HCT116 (cell line): ENCODE results near the gene SNPH. TPM values are rescaled to one million over a fixed set of nuclear protein-coding genes. Genes with fewer than 3 reads are reported as not detected.

ENCODE experiments used
- ATAC-seq: fragments of 200-7000 bp; cut with Tn5 transposase; 2 replicates; pipeline ENCODE4 v1.9.1; 2020; ENCODE audit warnings: mild to moderate bottlenecking, moderate library complexity
- BruUV-seq: library from RNA; stranded (reverse); fragments of 400-500 nt; replicated peaks from 2 replicates; lab custom pipeline; 2021; lab: Mats Ljungman, UMichigan
- CTCF ChIA-PET: fragments of 300-600 bp; sonication (Branson Sonifier 250); formaldehyde crosslinking; loops from one replicate; lab custom pipeline; 2021; ENCODE audit warnings: antibody characterized with exemption; lab: Charles Lee
- POLR2A ChIA-PET: fragments of 300-600, 350-600 bp; sonication (Branson Sonifier 250); formaldehyde crosslinking; loops from one replicate; lab custom pipeline; 2021; ENCODE audit warnings: antibody characterized with exemption; lab: Charles Lee
- RAD21 ChIA-PET, 2 experiments: fragments of 300-600 bp; sonication (Branson Sonifier 250); formaldehyde crosslinking; loops; one replicate each; lab custom pipeline; 2023; ENCODE audit warnings: low total read pairs in 2 of 2; ENCODE audit not compliant: uncharacterized antibody in 2 of 2, unreplicated experiment in 2 of 2, low non-redundant PET in 1 of 2; lab: Charles Lee
- DNase-seq: peaks from one replicate; pipeline ENCODE4 v3.0.0-alpha.2; 2010; ENCODE audit warnings: low read depth, low spot score
- H2AFZ ChIP-seq: fragments of 200-600 bp; shearing (Covaris generic), sonication (generic); 2 replicates; pipeline ENCODE4 v1.6.1; 2017; ENCODE audit warnings: low read depth, mixed run types, mixed read lengths, antibody characterized with exemption, low read length; ENCODE audit not compliant: poor library complexity, severe bottlenecking
- H3K27ac ChIP-seq: 2 replicates; pipeline ENCODE4 v1.5.1; 2012; ENCODE audit warnings: low read depth, low read length
- H3K27me3 ChIP-seq: fragments of 200-600 bp; sonication (generic); 2 replicates; pipeline ENCODE4 v1.6.1; 2016; ENCODE audit warnings: mixed run types, low read length, mixed read lengths; ENCODE audit not compliant: insufficient read depth
- H3K36me3 ChIP-seq, 2 experiments: fragments of 200-500 bp in 1 of 2; fragments of 200-600 bp in 1 of 2; sonication (Bioruptor generic) in 1 of 2; sonication (generic) in 1 of 2; 2 replicates each; pipeline versions ENCODE4 v1.5.1 to v1.6.1; 2014 to 2016; ENCODE audit warnings: low read length in 2 of 2, inconsistent platforms in 1 of 2, mixed read lengths in 1 of 2, mixed run types in 1 of 2; ENCODE audit not compliant: insufficient read depth in 2 of 2, control insufficient read depth in 1 of 2
- H3K4me1 ChIP-seq, 2 experiments: fragments of 200-600 bp in 1 of 2; sonication (generic) in 1 of 2; 2 replicates each; pipeline versions ENCODE4 v1.5.1 to v1.6.1; 2012 to 2017; ENCODE audit warnings: low read length in 2 of 2, inconsistent platforms in 1 of 2, mild to moderate bottlenecking in 1 of 2, mixed read lengths in 1 of 2, mixed run types in 1 of 2, moderate library complexity in 1 of 2; ENCODE audit not compliant: insufficient read depth in 2 of 2, control insufficient read depth in 1 of 2
- H3K4me2 ChIP-seq: fragments of 200-600 bp; sonication (generic); 2 replicates; pipeline ENCODE4 v1.6.1; 2017; ENCODE audit warnings: mixed run types, low read length, mixed read lengths
- H3K4me3 ChIP-seq, 2 experiments: fragments of 200-600 bp in 1 of 2; sonication (generic) in 1 of 2; replicated peaks in 1 of 2; 2 replicates each; pipeline ENCODE4 v1.5.1; 2011 to 2016; ENCODE audit warnings: low read length in 2 of 2, control low read depth in 1 of 2, low read depth in 1 of 2, mild to moderate bottlenecking in 1 of 2, mixed read lengths in 1 of 2, mixed run types in 1 of 2
- H3K79me2 ChIP-seq: fragments of 200-600 bp; sonication (generic); 2 replicates; pipeline ENCODE4 v1.6.1; 2017; ENCODE audit warnings: mild to moderate bottlenecking, mixed run types, low read length, moderate library complexity, mixed read lengths; ENCODE audit not compliant: insufficient read depth
- H3K9ac ChIP-seq: fragments of 200-600 bp; sonication (generic); 2 replicates; pipeline ENCODE4 v1.6.1; 2016; ENCODE audit warnings: low read length, mixed read lengths
- H3K9me2 ChIP-seq: fragments of 200-600 bp; sonication (generic), shearing (Covaris generic); 2 replicates; pipeline ENCODE4 v1.6.1; 2017; ENCODE audit warnings: mixed run types, mild to moderate bottlenecking, moderate library complexity; ENCODE audit not compliant: insufficient read depth
- H3K9me3 ChIP-seq, 2 experiments: fragments of 200-500 bp in 1 of 2; fragments of 200-600 bp in 1 of 2; sonication (Bioruptor generic) in 1 of 2; sonication (generic) in 1 of 2; 2 replicates each; pipeline ENCODE4 v1.6.1; 2014 to 2017; ENCODE audit warnings: low read length in 2 of 2, mixed read lengths in 2 of 2, inconsistent platforms in 1 of 2, low read depth in 1 of 2, mild to moderate bottlenecking in 1 of 2, mixed run types in 1 of 2, moderate library complexity in 1 of 2; ENCODE audit not compliant: control insufficient read depth in 1 of 2, insufficient read depth in 1 of 2
- H4K20me1 ChIP-seq: fragments of 200-600 bp; sonication (generic), shearing (Covaris generic); 2 replicates; pipeline ENCODE4 v1.6.1; 2017; ENCODE audit warnings: mixed run types, mild to moderate bottlenecking, moderate library complexity; ENCODE audit not compliant: insufficient read depth
- ATF3 ChIP-seq: IDR thresholded peaks from 2 replicates; pipeline ENCODE4 v1.6.1; 2012
- CEBPB ChIP-seq: IDR thresholded peaks from 2 replicates; pipeline ENCODE4 v1.6.1; 2012; ENCODE audit warnings: low read depth
- CTCF ChIP-seq, 3 experiments: fragments of 200-600 bp in 1 of 3; sonication (generic) in 1 of 3; IDR thresholded peaks in 2 of 3; conservative IDR thresholded peaks in 1 of 3; 2 replicates each; pipeline ENCODE4 v1.5.1; 2012 to 2017; ENCODE audit warnings: low read depth in 2 of 3, low read length in 2 of 3, antibody characterized with exemption in 1 of 3, borderline replicate concordance in 1 of 3, control low read depth in 1 of 3, mild to moderate bottlenecking in 1 of 3, mixed read lengths in 1 of 3, mixed run types in 1 of 3, moderate library complexity in 1 of 3; ENCODE audit not compliant: insufficient read depth in 1 of 3
- EZH2 ChIP-seq: fragments of 200-600 bp; sonication (generic); IDR thresholded peaks from 2 replicates; pipeline ENCODE4 v1.6.1; 2017; ENCODE audit warnings: antibody characterized with exemption, mixed run types
- EZH2phosphoT487 ChIP-seq: fragments of 200-600 bp; IDR thresholded peaks from 2 replicates; pipeline ENCODE4 v1.6.1; 2018; ENCODE audit warnings: antibody characterized with exemption, borderline replicate concordance
- FOSL1 ChIP-seq: IDR thresholded peaks from 2 replicates; pipeline ENCODE4 v1.6.1; 2012; ENCODE audit warnings: low read depth
- JUND ChIP-seq: IDR thresholded peaks from 2 replicates; pipeline ENCODE4 v1.6.1; 2012
- MAX ChIP-seq: IDR thresholded peaks from 2 replicates; pipeline ENCODE4 v1.6.1; 2012
- POLR2A ChIP-seq: IDR thresholded peaks from 2 replicates; pipeline ENCODE4 v1.7.0; 2011; ENCODE audit warnings: borderline replicate concordance; ENCODE audit not compliant: insufficient read depth, insufficient read length; ENCODE audit errors: extremely low read depth
- POLR2AphosphoS5 ChIP-seq: IDR thresholded peaks from 2 replicates; pipeline ENCODE4 v1.6.1; 2011; ENCODE audit warnings: mild to moderate bottlenecking, low read depth, low read length, moderate library complexity
- RAD21 ChIP-seq: IDR thresholded peaks from 2 replicates; pipeline ENCODE4 v1.6.1; 2012; ENCODE audit warnings: low read depth, mild to moderate bottlenecking
- REST ChIP-seq: IDR thresholded peaks from 2 replicates; pipeline ENCODE4 v1.6.1; 2012; ENCODE audit warnings: low read depth
- SRF ChIP-seq: IDR thresholded peaks from 2 replicates; pipeline ENCODE4 v1.6.1; 2012; ENCODE audit warnings: low read depth
- TCF7L2 ChIP-seq: IDR thresholded peaks from 2 replicates; pipeline ENCODE4 v1.7.0; 2011; ENCODE audit warnings: borderline replicate concordance, inconsistent platforms; ENCODE audit not compliant: insufficient read depth, insufficient read length; ENCODE audit errors: extremely low read depth
- YY1 ChIP-seq: IDR thresholded peaks from 2 replicates; pipeline ENCODE4 v1.6.1; 2011; ENCODE audit warnings: low read length, low read depth, moderate library complexity, mild to moderate bottlenecking; ENCODE audit not compliant: insufficient replicate concordance; ENCODE audit errors: extremely low read depth
- ZBTB33 ChIP-seq: IDR thresholded peaks from 2 replicates; pipeline ENCODE4 v1.6.1; 2011; ENCODE audit warnings: mild to moderate bottlenecking, low read length, moderate library complexity; ENCODE audit not compliant: insufficient replicate concordance; ENCODE audit errors: extremely low read depth
- ZFX ChIP-seq: fragments of 450-650 bp; IDR thresholded peaks from 2 replicates; pipeline ENCODE4 v1.6.1; 2017
- ZNF274 ChIP-seq: fragments of 200-500 bp; sonication (Bioruptor generic); IDR thresholded peaks from 2 replicates; pipeline ENCODE4 v1.6.1; 2014; ENCODE audit warnings: mild to moderate bottlenecking, low read depth, low read length, inconsistent platforms
- intact Hi-C: fragments of 100-400 bp; cut with micrococcal nuclease; formaldehyde crosslinking; loops from 2 replicates; pipeline ENCODE4 v1.10.0; 2022
- total RNA-seq: library from RNA; stranded (reverse); gene quantifications from one replicate; pipeline ENCODE4 v1.2.1, GENCODE V29; 2021; ENCODE audit not compliant: unreplicated experiment

Gene SNPH
- total RNA-seq, 1 experiment from 2014 or later, result 3.2 TPM

- POLR2A ChIA-PET, result no interaction called here
- ATAC-seq (no peak), DNase-seq (no peak)
- Histone ChIP-seq H3K27me3 (no peaks in the 10 kb centered on the region), H2AFZ (no peak overlapping the region), H4K20me1 (no peaks in the 10 kb centered on the region), H3K9me3 (no peaks in the 10 kb centered on the region), H3K4me3 (no peak overlapping the region), H3K27ac (no peak overlapping the region), H3K79me2 (no peaks in the 10 kb centered on the region), H3K4me1 (peaks cover 8 to 11% of the 10 kb centered on the region in 2 experiments), H3K9ac (no peak overlapping the region), H3K9me2 (no peaks in the 10 kb centered on the region)
- RAD21 ChIA-PET, result no interaction called here
- no TSS peak for BruUV-seq
- CTCF ChIA-PET, result interaction anchor here (0.8 kb wide), 1 partner anchor 20 kb away, joined by 3 read pairs; no protein-coding TSS in a partner anchor
- intact Hi-C loops, result no loop called here
- TF ChIP-seq JUND, result no peak
- no peak for TF ChIP-seq CTCF (IDR thresholded peaks at IDR 0.05 in 2 of 3, conservative IDR thresholded peaks at IDR 0.05 in 1 of 3; ENCODE audit: borderline replicate concordance in 1 of 3, insufficient read depth in 1 of 3, low read depth in 2 of 3, low read length in 2 of 3)
- TF ChIP-seq TCF7L2, result no peak
- no peak for TF ChIP-seq MAX
- TF ChIP-seq ZFX, result no peak
- no peak for TF ChIP-seq REST
- TF ChIP-seq CEBPB, result no peak
- no peak for TF ChIP-seq POLR2AphosphoS5
- no peak for TF ChIP-seq YY1
- no peak for TF ChIP-seq RAD21
- no peak for TF ChIP-seq EZH2
- TF ChIP-seq POLR2A, result no peak
- TF ChIP-seq ZNF274, result no peak
- no peak for TF ChIP-seq ATF3
- TF ChIP-seq FOSL1, result no peak
- no peak for TF ChIP-seq ZBTB33
- no peak for TF ChIP-seq SRF
- TF ChIP-seq EZH2phosphoT487, result no peak
- TF ChIP-seq, all 23 proteins: peak for 0
- no peaks in the 10 kb centered on the region for H3K36me3 ChIP-seq
- no peak overlapping the region for H3K4me2 ChIP-seq
Measured at GRCh38 chr20:1298888-1299511, 32.9 kb downstream of the SNPH start.
